GM12865 (cell line): ENCODE data around the gene HAGHL.

ENCODE experiments used
- DNase-seq: peaks from one replicate; pipeline ENCODE4 v3.0.0; 2010; ENCODE audit warnings: low read depth
- H3K4me3 ChIP-seq: 2 replicates; pipeline ENCODE4 v1.5.1; 2011; ENCODE audit warnings: mild to moderate bottlenecking, low read depth, low read length, control low read depth
- CTCF ChIP-seq: IDR thresholded peaks from 2 replicates; pipeline ENCODE4 v1.5.1; 2011; ENCODE audit warnings: low read length, control low read depth, low read depth, inconsistent platforms; ENCODE audit not compliant: insufficient read depth; ENCODE audit errors: missing control alignments

Gene HAGHL

GRCh38 chr16:726438-727290 lies at the start of gene HAGHL, which contains the start of gene CCDC78:
Gene HAGHL (plus strand): TSS chr16:727106. CDS start chr16:727510, 404 bp downstream.
Gene CCDC78 (minus strand): TSS chr16:726443. CDS start chr16:726367, 76 bp downstream.
- peak; percentile 79 for DNase-seq
- peak within 1 kb of the TSS; percentile 78 for H3K4me3 ChIP-seq
- no peak for TF ChIP-seq CTCF

GRCh38 chr16:677316-678190 lies 49.4 kb upstream of the HAGHL start:
- no peak overlapping the region for H3K4me3 ChIP-seq
- TF ChIP-seq CTCF, result no peak
- DNase-seq, result no peak

GRCh38 chr16:678209-678857 lies 48.6 kb upstream of the HAGHL start:
- no peak for DNase-seq
- TF ChIP-seq CTCF, result no peak
- no peak overlapping the region for H3K4me3 ChIP-seq

DNA sequence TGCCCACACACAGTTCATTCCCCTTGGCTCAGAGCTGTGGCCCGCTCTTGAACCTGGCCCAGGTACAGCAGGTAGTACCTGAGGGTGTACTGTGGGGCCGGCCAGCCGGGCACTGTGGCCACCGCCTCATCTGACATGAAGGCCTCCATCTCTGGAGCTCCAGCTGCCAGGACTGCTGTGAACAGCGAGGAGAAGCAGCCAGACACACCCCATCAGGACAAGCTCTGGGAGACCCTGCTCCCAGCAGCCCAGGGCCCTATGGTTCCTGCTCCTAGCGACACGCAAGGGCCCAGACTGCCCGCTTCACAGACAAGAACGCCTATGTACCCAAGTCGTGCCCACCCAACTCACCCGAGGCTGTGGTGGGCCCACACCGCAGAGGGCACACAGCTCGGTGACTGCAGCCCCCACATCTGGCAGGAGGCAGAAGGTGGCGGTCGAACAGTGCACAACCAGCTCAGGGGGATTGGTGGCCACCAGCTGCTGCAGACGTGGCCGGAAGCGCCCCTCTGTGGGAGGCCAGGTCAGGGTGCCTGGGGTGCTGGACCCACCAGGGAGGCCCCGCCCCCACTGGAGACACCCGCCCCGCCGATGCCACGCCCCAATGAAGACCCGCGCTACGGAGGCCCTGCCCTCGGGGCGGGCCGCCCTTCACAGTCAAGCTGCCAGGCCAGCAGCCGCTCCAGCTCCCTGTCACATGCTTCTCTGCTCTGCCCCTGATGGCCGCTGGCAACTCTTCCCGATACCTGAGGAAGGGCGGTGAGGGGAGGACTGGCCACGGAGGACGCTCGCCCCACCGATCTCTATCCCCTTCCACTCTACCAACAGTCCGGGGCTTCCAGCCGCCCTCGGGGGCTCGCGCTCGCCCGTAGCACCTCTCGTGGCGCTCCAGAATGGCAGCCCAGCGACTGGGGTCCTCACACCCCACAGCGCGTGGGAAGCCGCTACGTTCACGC lies 47.8 kb upstream of the HAGHL start:
- DNase-seq, result peak; percentile 66
- peak overlapping the region; percentile 62 for H3K4me3 ChIP-seq
- TF ChIP-seq CTCF, result no peak

GRCh38 chr16:679814-680624 lies 46.9 kb upstream of the HAGHL start, which contains the start of gene STUB1:
Gene STUB1 (plus strand): TSS chr16:680410. CDS start chr16:680526, 116 bp downstream.
- DNase-seq, result peak; percentile 91
- no peak for TF ChIP-seq CTCF
- peak within 1 kb of the TSS; percentile 83 for H3K4me3 ChIP-seq
